KMS-11 (cell line): ENCODE results near the gene METTL21C.

Experiments used
- H2AFZ ChIP-seq: fragments of 200-600 bp; sonication (generic); 2 replicates; pipeline ENCODE4 v1.6.1; 2016; ENCODE audit warnings: antibody characterized with exemption, mixed run types, low read depth
- H3K27ac ChIP-seq: fragments of 200-600 bp; sonication (generic); 2 replicates; pipeline ENCODE4 v1.6.1; 2016; ENCODE audit warnings: mild to moderate bottlenecking, mixed run types
- H3K27me3 ChIP-seq: fragments of 200-600 bp; sonication (generic); 2 replicates; pipeline ENCODE4 v1.6.1; 2017; ENCODE audit warnings: mild to moderate bottlenecking, low read depth, mixed run types, moderate library complexity; ENCODE audit not compliant: insufficient read depth
- H3K36me3 ChIP-seq: fragments of 200-600 bp; sonication (generic); 2 replicates; pipeline ENCODE4 v1.6.1; 2017; ENCODE audit warnings: mild to moderate bottlenecking, mixed run types; ENCODE audit not compliant: insufficient read depth
- H3K4me1 ChIP-seq: fragments of 200-600 bp; sonication (generic); 2 replicates; pipeline ENCODE4 v1.6.1; 2016; ENCODE audit warnings: mild to moderate bottlenecking, low read depth, mixed run types; ENCODE audit not compliant: poor library complexity, severe bottlenecking
- H3K4me2 ChIP-seq: fragments of 200-600 bp; sonication (generic); 2 replicates; pipeline ENCODE4 v1.7.0; 2016; ENCODE audit warnings: mild to moderate bottlenecking, mixed run types
- H3K4me3 ChIP-seq: fragments of 200-600 bp; sonication (generic); IDR thresholded peaks from 2 replicates; pipeline ENCODE4 v1.6.1; 2017; ENCODE audit warnings: low read depth, low read length, mixed read lengths; ENCODE audit not compliant: insufficient read depth
- H3K79me2 ChIP-seq: fragments of 200-600 bp; sonication (generic); 2 replicates; pipeline ENCODE4 v1.6.1; 2016; ENCODE audit warnings: low read depth, mixed run types; ENCODE audit not compliant: insufficient read depth
- H3K9ac ChIP-seq: fragments of 200-600 bp; sonication (generic); 2 replicates; pipeline ENCODE4 v1.6.1; 2016; ENCODE audit warnings: mild to moderate bottlenecking, mixed run types
- H4K20me1 ChIP-seq: fragments of 200-600 bp; sonication (generic); 2 replicates; pipeline ENCODE4 v1.6.1; 2016; ENCODE audit warnings: mild to moderate bottlenecking, mixed run types; ENCODE audit not compliant: insufficient read depth
- CTCF ChIP-seq: fragments of 200-600 bp; sonication (generic); conservative IDR thresholded peaks from 2 replicates; pipeline ENCODE4 v1.6.1; 2017; ENCODE audit warnings: low read depth, mild to moderate bottlenecking, antibody characterized with exemption, low read length, moderate library complexity, mixed read lengths

Gene METTL21C

GRCh38 chr13:102657630-102658029 is 37.2 kb downstream of the METTL21C start:
- Histone ChIP-seq H3K4me3 (no peak overlapping the region), H3K36me3 (no peaks in the 10 kb centered on the region), H3K79me2 (no peaks in the 10 kb centered on the region), H3K9ac (no peak overlapping the region), H3K4me2 (no peak overlapping the region), H3K27me3 (no peaks in the 10 kb centered on the region), H2AFZ (no peak overlapping the region), H4K20me1 (no peaks in the 10 kb centered on the region), H3K4me1 (no peaks in the 10 kb centered on the region), H3K27ac (no peak overlapping the region)
- TF ChIP-seq CTCF: no peak

- H3K27ac ChIP-seq: no peak overlapping the region
- H3K4me1 ChIP-seq: no peaks in the 10 kb centered on the region
- H3K27me3 ChIP-seq: no peaks in the 10 kb centered on the region
- H2AFZ ChIP-seq: no peak overlapping the region
- H3K36me3 ChIP-seq: no peaks in the 10 kb centered on the region
- H3K9ac ChIP-seq: no peak overlapping the region
- H3K4me2 ChIP-seq: no peak overlapping the region
- no peak overlapping the region for H3K4me3 ChIP-seq
- TF ChIP-seq CTCF: no peak
- no peaks in the 10 kb centered on the region for H4K20me1 ChIP-seq
- no peaks in the 10 kb centered on the region for H3K79me2 ChIP-seq
These were observed 40.1 kb downstream of the METTL21C start for GRCh38 chr13:102654756-102655155.

GRCh38 chr13:102651892-102652291 is 43.0 kb downstream of the METTL21C start:
- no peaks in the 10 kb centered on the region for H3K4me1 ChIP-seq
- H3K9ac ChIP-seq: no peak overlapping the region
- H3K79me2 ChIP-seq: no peaks in the 10 kb centered on the region
- H2AFZ ChIP-seq: no peak overlapping the region
- no peak overlapping the region for H3K4me3 ChIP-seq
- no peaks in the 10 kb centered on the region for H4K20me1 ChIP-seq
- H3K27ac ChIP-seq: no peak overlapping the region
- no peaks in the 10 kb centered on the region for H3K36me3 ChIP-seq
- no peak overlapping the region for H3K4me2 ChIP-seq
- no peak for TF ChIP-seq CTCF
- no peaks in the 10 kb centered on the region for H3K27me3 ChIP-seq

GRCh38 chr13:102651392-102651791 is 43.5 kb downstream of the METTL21C start:
- H4K20me1 ChIP-seq: no peaks in the 10 kb centered on the region
- H3K4me3 ChIP-seq: no peak overlapping the region
- H3K79me2 ChIP-seq: no peaks in the 10 kb centered on the region
- no peak overlapping the region for H3K4me2 ChIP-seq
- no peak overlapping the region for H2AFZ ChIP-seq
- H3K27me3 ChIP-seq: no peaks in the 10 kb centered on the region
- no peak overlapping the region for H3K9ac ChIP-seq
- no peaks in the 10 kb centered on the region for H3K36me3 ChIP-seq
- TF ChIP-seq CTCF: no peak
- H3K4me1 ChIP-seq: no peaks in the 10 kb centered on the region
- H3K27ac ChIP-seq: no peak overlapping the region
